Common myeloid progenitor, CD34-positive (primary cell): ENCODE results near the gene DCDC2C.

Experiments used
- CTCF ChIA-PET: fragments of 350-600 bp; sonication (Branson Sonifier 250); formaldehyde crosslinking; loops from one replicate; lab custom pipeline; 2021; ENCODE audit warnings: antibody characterized with exemption; lab: Charles Lee
- POLR2A ChIA-PET: fragments of 350-600 bp; sonication (Branson Sonifier 250); formaldehyde crosslinking; loops from one replicate; lab custom pipeline; 2021; ENCODE audit warnings: antibody characterized with exemption; lab: Charles Lee
- DNase-seq, 3 donors: peaks; one replicate each; pipeline versions ENCODE4 v3.0.0 to v3.0.0-alpha.2; 2013
- H3K27ac ChIP-seq, 2 experiments: 1 replicate in 1 of 2; 2 replicates in 1 of 2; pipeline ENCODE4 v1.7.0; 2013; ENCODE audit warnings: inconsistent platforms in 2 of 2, low read length in 2 of 2, mild to moderate bottlenecking in 2 of 2, low read depth in 1 of 2, moderate library complexity in 1 of 2; ENCODE audit not compliant: severe bottlenecking in 2 of 2, insufficient read depth in 1 of 2, poor library complexity in 1 of 2
- H3K27me3 ChIP-seq, 5 experiments: replicated peaks in 2 of 5; 1 replicate in 3 of 5; 2 replicates in 2 of 5; pipeline versions ENCODE4 v1.6.1 to v1.7.0; 2013; ENCODE audit warnings: low read length in 4 of 5, mild to moderate bottlenecking in 2 of 5, moderate library complexity in 2 of 5, inconsistent platforms in 1 of 5; ENCODE audit not compliant: insufficient read depth in 5 of 5, control insufficient read depth in 4 of 5
- H3K36me3 ChIP-seq, 4 experiments: 1 replicate in 2 of 4; 2 replicates in 2 of 4; pipeline versions ENCODE4 v1.6.1 to v1.7.0; 2013; ENCODE audit warnings: low read length in 3 of 4, control low read depth in 1 of 4, mild to moderate bottlenecking in 1 of 4; ENCODE audit not compliant: control insufficient read depth in 4 of 4, insufficient read depth in 4 of 4
- H3K4me1 ChIP-seq, 4 experiments: 1 replicate in 3 of 4; 2 replicates in 1 of 4; pipeline versions ENCODE4 v1.6.1 to v1.7.1; 2013; ENCODE audit warnings: low read length in 3 of 4, mild to moderate bottlenecking in 3 of 4, control low read depth in 1 of 4, inconsistent platforms in 1 of 4, moderate library complexity in 1 of 4; ENCODE audit not compliant: control insufficient read depth in 4 of 4, insufficient read depth in 4 of 4; ENCODE audit errors: control extremely low read depth in 1 of 4
- H3K4me3 ChIP-seq, 7 experiments: 1 replicate in 4 of 7; 2 replicates in 3 of 7; pipeline versions ENCODE4 v1.5.1 to v1.7.0; 2013; ENCODE audit warnings: mild to moderate bottlenecking in 7 of 7, low read length in 6 of 7, moderate library complexity in 6 of 7, inconsistent platforms in 2 of 7, low read depth in 2 of 7, control low read depth in 1 of 7; ENCODE audit not compliant: insufficient read depth in 4 of 7, control insufficient read depth in 1 of 7; ENCODE audit errors: extremely low read depth in 1 of 7
- H3K9me3 ChIP-seq, 5 experiments: 1 replicate in 4 of 5; 2 replicates in 1 of 5; pipeline versions ENCODE4 v1.6.1 to v1.7.1; 2013; ENCODE audit warnings: low read length in 4 of 5, mild to moderate bottlenecking in 2 of 5, inconsistent platforms in 1 of 5, low read depth in 1 of 5, moderate library complexity in 1 of 5; ENCODE audit not compliant: control insufficient read depth in 4 of 5, insufficient read depth in 2 of 5; ENCODE audit errors: control extremely low read depth in 1 of 5
- WGBS: methylation state at CpG from one replicate; pipeline ENCODE4 v1.1.5; 2013; ENCODE audit not compliant: insufficient coverage; 5-methylcytosine and 5-hydroxymethylcytosine counted together

DCDC2C gene

GRCh38 chr2:3751251-3751650 is 47.9 kb downstream of the DCDC2C start:
- Histone ChIP-seq H3K36me3 (no peaks in the 10 kb centered on the region), H3K4me1 (peaks cover 0 to 15% (median 4%) of the 10 kb centered on the region in 4 experiments), H3K27ac (no peak overlapping the region), H3K27me3 (no peaks in the 10 kb centered on the region), H3K9me3 (no peaks in the 10 kb centered on the region), H3K4me3 (no peak overlapping the region)
- 98% methylated on average over 6 of the region's 7 CpGs for WGBS
- no peak for DNase-seq
- POLR2A ChIA-PET = no interaction called here
- CTCF ChIA-PET = interaction anchor here (1.0 to 1.6 kb wide), 2 partner anchors 11 to 29 kb away, joined by 4 to 6 read pairs; no protein-coding TSS in a partner anchor

- H3K4me1 ChIP-seq = peaks cover 0 to 15% (median 4%) of the 10 kb centered on the region in 4 experiments
- no peaks in the 10 kb centered on the region for H3K9me3 ChIP-seq
- H3K27ac ChIP-seq = no peak overlapping the region
- CTCF ChIA-PET = interaction anchor here (1.0 to 1.6 kb wide), 2 partner anchors 11 to 28 kb away, joined by 4 to 6 read pairs; no protein-coding TSS in a partner anchor
- no peaks in the 10 kb centered on the region for H3K36me3 ChIP-seq
- H3K27me3 ChIP-seq = no peaks in the 10 kb centered on the region
- no peak overlapping the region for H3K4me3 ChIP-seq
- DNase-seq = no peak
- 52% methylated on average over 5 of the region's 5 CpGs for WGBS
- POLR2A ChIA-PET = no interaction called here
Measured at GRCh38 chr2:3751806-3752205, 48.4 kb downstream of the DCDC2C start.

GRCh38 chr2:3752376-3752775 is 49.0 kb downstream of the DCDC2C start:
- ChIA-PET CTCF (interaction anchor here (1.6 kb wide), 1 partner anchor 28 kb away, joined by 6 read pairs; no protein-coding TSS in a partner anchor), POLR2A (no interaction called here)
- no peaks in the 10 kb centered on the region for H3K9me3 ChIP-seq
- WGBS = 97% methylated on average over 6 of the region's 6 CpGs
- H3K27ac ChIP-seq = no peak overlapping the region
- H3K27me3 ChIP-seq = peaks cover 0 to under 1% (median 0%) of the 10 kb centered on the region in 5 experiments
- no peak for DNase-seq
- H3K36me3 ChIP-seq = no peaks in the 10 kb centered on the region
- peaks cover 0 to 15% (median 4%) of the 10 kb centered on the region in 4 experiments for H3K4me1 ChIP-seq
- H3K4me3 ChIP-seq = no peak overlapping the region

- H3K9me3 ChIP-seq = no peaks in the 10 kb centered on the region
- peaks cover 0 to 10% (median 4%) of the 10 kb centered on the region in 4 experiments for H3K4me1 ChIP-seq
- no peak overlapping the region for H3K27ac ChIP-seq
- WGBS = 98% methylated on average over 8 of the region's 8 CpGs
- DNase-seq = no peak
- no peak overlapping the region for H3K4me3 ChIP-seq
- H3K36me3 ChIP-seq = no peaks in the 10 kb centered on the region
- H3K27me3 ChIP-seq = peaks cover 0 to 2% (median 0%) of the 10 kb centered on the region in 5 experiments
- ChIA-PET CTCF (no interaction called here), POLR2A (no interaction called here)
Measured at GRCh38 chr2:3753561-3753960, 50.2 kb downstream of the DCDC2C start.

GRCh38 chr2:3754280-3754679 is 50.9 kb downstream of the DCDC2C start:
- Histone ChIP-seq H3K36me3 (no peaks in the 10 kb centered on the region), H3K27ac (no peak overlapping the region), H3K27me3 (peaks cover 0 to 2% (median 0%) of the 10 kb centered on the region in 5 experiments), H3K4me3 (no peak overlapping the region), H3K9me3 (no peaks in the 10 kb centered on the region), H3K4me1 (peaks cover 0 to 10% (median 4%) of the 10 kb centered on the region in 4 experiments)
- 67% methylated on average over 4 of the region's 5 CpGs for WGBS
- ChIA-PET CTCF (interaction anchor here (1.1 to 1.3 kb wide), 2 partner anchors 9 to 27 kb away, joined by 3 read pairs; no protein-coding TSS in a partner anchor), POLR2A (no interaction called here)
- DNase-seq = no peak

- WGBS = 100% methylated on average over 3 of the region's 3 CpGs
- POLR2A ChIA-PET = no interaction called here
- Histone ChIP-seq H3K36me3 (no peaks in the 10 kb centered on the region), H3K9me3 (no peaks in the 10 kb centered on the region), H3K27me3 (peaks cover 0 to 2% (median 2%) of the 10 kb centered on the region in 5 experiments), H3K4me1 (peaks cover 0 to 10% (median 4%) of the 10 kb centered on the region in 4 experiments), H3K4me3 (no peak overlapping the region), H3K27ac (no peak overlapping the region)
- CTCF ChIA-PET = interaction anchor here (1.1 to 1.3 kb wide), 2 partner anchors 9 to 27 kb away, joined by 3 read pairs; no protein-coding TSS in a partner anchor
- no peak for DNase-seq
Measured at GRCh38 chr2:3754795-3755194, 51.4 kb downstream of the DCDC2C start.

GRCh38 chr2:3755277-3755676 is 51.9 kb downstream of the DCDC2C start:
- Histone ChIP-seq H3K27me3 (peaks cover 0 to 4% (median 2%) of the 10 kb centered on the region in 5 experiments), H3K36me3 (no peaks in the 10 kb centered on the region), H3K9me3 (no peaks in the 10 kb centered on the region), H3K27ac (no peak overlapping the region), H3K4me1 (peaks cover 0 to 10% (median 4%) of the 10 kb centered on the region in 4 experiments), H3K4me3 (no peak overlapping the region)
- DNase-seq = no peak
- ChIA-PET POLR2A (no interaction called here), CTCF (interaction anchor here (1.1 to 1.3 kb wide), 2 partner anchors 10 to 28 kb away, joined by 3 read pairs; no protein-coding TSS in a partner anchor)
- 89% methylated on average over 3 of the region's 3 CpGs for WGBS
